A673 (cell line): ENCODE results near the gene DAB1. TPM values are rescaled to one million over a fixed set of nuclear protein-coding genes. Genes with fewer than 3 reads are reported as not detected.
"Not testable (repeated sequence)": the region's sequence is repeated elsewhere in the genome, so short reads cannot be mapped to it uniquely, and the experiment has no call there.

Experiments used
- BruUV-seq: library from RNA; stranded (reverse); fragments of 400-500 nt; replicated peaks from 2 replicates; lab custom pipeline; 2021; lab: Mats Ljungman, UMichigan
- CTCF ChIA-PET: fragments of 300-600 bp; sonication (Branson Sonifier 250); formaldehyde crosslinking; loops from one replicate; lab custom pipeline; 2022; ENCODE audit warnings: antibody characterized with exemption; lab: Charles Lee
- POLR2A ChIA-PET: fragments of 300-600 bp; sonication (Branson Sonifier 250); formaldehyde crosslinking; loops from one replicate; lab custom pipeline; 2022; ENCODE audit warnings: antibody characterized with exemption; ENCODE audit not compliant: low non-redundant PET; lab: Charles Lee
- DNase-seq: peaks from one replicate; pipeline ENCODE4 v3.0.0-alpha.2; 2015; ENCODE audit warnings: low spot score
- H3K27ac ChIP-seq: fragments of 200-600 bp; sonication (generic); 2 replicates; pipeline ENCODE4 v1.5.1; 2016; ENCODE audit warnings: mixed run types, low read depth, mild to moderate bottlenecking, mixed read lengths, antibody characterized with exemption, low read length; ENCODE audit not compliant: poor library complexity, severe bottlenecking
- H3K27me3 ChIP-seq: fragments of 200-600 bp; sonication (generic); replicated peaks from 2 replicates; pipeline ENCODE4 v1.6.1; 2017; ENCODE audit warnings: mixed run types, low read depth, mild to moderate bottlenecking, mixed read lengths, antibody characterized with exemption, low read length; ENCODE audit not compliant: insufficient read depth, poor library complexity
- H3K36me3 ChIP-seq: fragments of 200-600 bp; sonication (generic); 2 replicates; pipeline ENCODE4 v1.6.1; 2016; ENCODE audit warnings: mixed run types, mild to moderate bottlenecking, mixed read lengths, antibody characterized with exemption, low read length; ENCODE audit not compliant: insufficient read depth, poor library complexity, severe bottlenecking
- H3K4me1 ChIP-seq: fragments of 200-600 bp; sonication (generic); 2 replicates; pipeline ENCODE4 v1.6.1; 2017; ENCODE audit warnings: mixed run types, mild to moderate bottlenecking, mixed read lengths, antibody characterized with exemption, low read length; ENCODE audit not compliant: insufficient read depth, poor library complexity, severe bottlenecking
- H3K4me3 ChIP-seq: fragments of 200-600 bp; sonication (generic); 2 replicates; pipeline ENCODE4 v1.5.1; 2016; ENCODE audit warnings: low read depth, mixed run types, mild to moderate bottlenecking, mixed read lengths, low read length; ENCODE audit not compliant: poor library complexity, severe bottlenecking
- H3K9me3 ChIP-seq: fragments of 200-600 bp; sonication (generic); 2 replicates; pipeline ENCODE4 v1.6.1; 2016; ENCODE audit warnings: mixed run types, low read depth, mild to moderate bottlenecking, mixed read lengths, antibody characterized with exemption, low read length; ENCODE audit not compliant: poor library complexity, severe bottlenecking
- CTCF ChIP-seq: fragments of 300-800, 200-600 bp; sonication (generic); conservative IDR thresholded peaks from 2 replicates; pipeline ENCODE4 v1.5.1; 2017; ENCODE audit warnings: low read depth, mild to moderate bottlenecking, antibody characterized with exemption, low read length, moderate library complexity, mixed read lengths
- EZH2 ChIP-seq: fragments of 200-600 bp; sonication (generic); IDR thresholded peaks from 2 replicates; pipeline ENCODE4 v1.6.1; 2017; ENCODE audit warnings: borderline replicate concordance, low read depth, mild to moderate bottlenecking, mixed read lengths, antibody characterized with exemption, low read length; ENCODE audit not compliant: poor library complexity, severe bottlenecking
- intact Hi-C: fragments of 100-400 bp; cut with micrococcal nuclease; formaldehyde crosslinking; loops from one replicate; pipeline ENCODE4 v1.10.0; 2022; ENCODE audit not compliant: unreplicated experiment
- total RNA-seq: library from RNA; stranded (reverse); gene quantifications from 2 replicates; pipeline ENCODE4 v1.2.3, GENCODE V29; 2021

Gene DAB1
- total RNA-seq, 1 experiment from 2014 or later: 112 TPM

GRCh38 chr1:57348921-57349320, 74.9 kb downstream of the DAB1 start:
- H3K27me3 ChIP-seq: no peaks in the 10 kb centered on the region
- DNase-seq: no peak
- CTCF ChIA-PET: no interaction called here
- no peaks in the 10 kb centered on the region for H3K36me3 ChIP-seq
- intact Hi-C loops: no loop called here
- no peak overlapping the region for H3K4me3 ChIP-seq
- BruUV-seq: no TSS peak
- H3K4me1 ChIP-seq: peaks cover 67% of the 10 kb centered on the region
- no peaks in the 10 kb centered on the region for H3K9me3 ChIP-seq
- H3K27ac ChIP-seq: no peak overlapping the region
- no peak for TF ChIP-seq EZH2
- TF ChIP-seq CTCF: no peak
- POLR2A ChIA-PET: no interaction called here

- no peak for DNase-seq
- peaks cover 54% of the 10 kb centered on the region for H3K4me1 ChIP-seq
- TF ChIP-seq EZH2 (no peak), CTCF (no peak)
- H3K9me3 ChIP-seq: no peaks in the 10 kb centered on the region
- H3K27me3 ChIP-seq: no peaks in the 10 kb centered on the region
- H3K27ac ChIP-seq: peak overlapping the region; percentile 35
- BruUV-seq: no TSS peak
- ChIA-PET CTCF (no interaction called here), POLR2A (no interaction called here)
- H3K4me3 ChIP-seq: no peak overlapping the region
- no peaks in the 10 kb centered on the region for H3K36me3 ChIP-seq
- intact Hi-C loops: no loop called here
These were observed 77.9 kb downstream of the DAB1 start for GRCh38 chr1:57345916-57346315.

- no peak for TF ChIP-seq EZH2
- no peak for TF ChIP-seq CTCF
- no peak overlapping the region for H3K27ac ChIP-seq
- no peak for DNase-seq
- H3K4me1 ChIP-seq: peaks cover 37% of the 10 kb centered on the region
- no peak overlapping the region for H3K4me3 ChIP-seq
- no peaks in the 10 kb centered on the region for H3K27me3 ChIP-seq
- BruUV-seq: no TSS peak
- intact Hi-C loops: no loop called here
- ChIA-PET CTCF (no interaction called here), POLR2A (no interaction called here)
- H3K9me3 ChIP-seq: no peaks in the 10 kb centered on the region
- no peaks in the 10 kb centered on the region for H3K36me3 ChIP-seq
These were observed 79.6 kb downstream of the DAB1 start for GRCh38 chr1:57344265-57344664.

- CTCF ChIA-PET, BruUV-seq, POLR2A ChIA-PET: not testable (repeated sequence)
These were observed 80.5 kb downstream of the DAB1 start for GRCh38 chr1:57343298-57343915.

More at GRCh38 chr1:57343298-57343915, 80.5 kb downstream of the DAB1 start:
- H3K9me3 ChIP-seq, H3K4me3 ChIP-seq, intact Hi-C loops, H3K27ac ChIP-seq, H3K36me3 ChIP-seq, H3K27me3 ChIP-seq, DNase-seq: not testable (repeated sequence)
- H3K4me1 ChIP-seq: peaks cover 31% of the 10 kb centered on the region
